Chondrocyte (in vitro differentiated cells): ENCODE data around the gene ZNF470. TPM values are rescaled to one million over a fixed set of nuclear protein-coding genes. Genes with fewer than 3 reads are reported as not detected.

Experiments used
- DNase-seq: peaks from one replicate; pipeline ENCODE4 v3.0.0; 2021; ENCODE audit warnings: mixed read lengths, low spot score
- H3K27ac Mint-ChIP-seq: one replicate; pipeline ENCODE4 v1.8.0; 2021; ENCODE audit warnings: mild to moderate bottlenecking, moderate library complexity, mixed read lengths; ENCODE audit not compliant: unreplicated experiment
- H3K27me3 Mint-ChIP-seq: 2 replicates; pipeline ENCODE4 v1.8.0; 2021; ENCODE audit warnings: low read depth, mixed read lengths
- H3K36me3 Mint-ChIP-seq: 2 replicates; pipeline ENCODE4 v1.8.0; 2021; ENCODE audit warnings: low read depth, mixed read lengths
- H3K4me1 Mint-ChIP-seq: 2 replicates; pipeline ENCODE4 v1.8.0; 2021; ENCODE audit warnings: low read depth, mild to moderate bottlenecking, mixed read lengths
- H3K4me3 Mint-ChIP-seq: one replicate; pipeline ENCODE4 v1.8.0; 2021; ENCODE audit warnings: mild to moderate bottlenecking, moderate library complexity, mixed read lengths; ENCODE audit not compliant: unreplicated experiment
- H3K9me3 Mint-ChIP-seq: 2 replicates; pipeline ENCODE4 v1.8.0; 2021; ENCODE audit warnings: low read depth, mixed read lengths
- total RNA-seq: library from RNA; stranded (reverse); gene quantifications from 3 replicates; pipeline ENCODE4 v1.2.1, GENCODE V29; 2021
- TF ChIP-seq, protein P1 (sequence below): fragments of 200-600 bp; sonication (generic); IDR thresholded peaks from 2 replicates; pipeline ENCODE4 v1.5.0; 2021; ENCODE audit warnings: antibody characterized with exemption, mild to moderate bottlenecking, moderate library complexity

ZNF470 gene
- total RNA-seq, 1 donor from 2014 or later: 4.2 TPM

DNA sequence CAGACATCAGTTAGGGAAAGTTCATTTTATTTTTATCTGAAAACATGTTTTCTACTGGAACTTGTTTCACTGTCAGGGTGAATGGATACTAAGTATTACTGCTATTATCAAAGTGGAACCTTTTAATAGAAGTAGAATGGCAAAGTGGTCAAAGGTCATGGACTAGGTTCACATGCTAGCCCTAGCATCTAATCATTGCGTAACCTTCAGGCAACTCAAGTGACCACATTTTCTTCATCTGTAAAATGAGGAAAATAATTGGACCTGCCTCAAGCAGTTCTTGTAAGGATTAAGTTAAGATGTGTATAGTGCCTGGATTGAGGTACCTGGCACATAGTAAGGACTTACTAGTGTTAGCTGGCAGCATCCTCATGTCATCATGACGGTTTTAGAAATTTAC is 23.5 kb upstream of the ZNF470 start:
- DNase-seq: no peak
- H3K36me3 Mint-ChIP-seq: peaks cover 61% of the 10 kb centered on the region
- no peak overlapping the region for H3K4me3 Mint-ChIP-seq
- H3K27ac Mint-ChIP-seq: no peak overlapping the region
- peaks cover 62% of the 10 kb centered on the region for H3K9me3 Mint-ChIP-seq
- peaks cover 7% of the 10 kb centered on the region for H3K4me1 Mint-ChIP-seq
- no peaks in the 10 kb centered on the region for H3K27me3 Mint-ChIP-seq
- TF ChIP-seq, protein P1, sequence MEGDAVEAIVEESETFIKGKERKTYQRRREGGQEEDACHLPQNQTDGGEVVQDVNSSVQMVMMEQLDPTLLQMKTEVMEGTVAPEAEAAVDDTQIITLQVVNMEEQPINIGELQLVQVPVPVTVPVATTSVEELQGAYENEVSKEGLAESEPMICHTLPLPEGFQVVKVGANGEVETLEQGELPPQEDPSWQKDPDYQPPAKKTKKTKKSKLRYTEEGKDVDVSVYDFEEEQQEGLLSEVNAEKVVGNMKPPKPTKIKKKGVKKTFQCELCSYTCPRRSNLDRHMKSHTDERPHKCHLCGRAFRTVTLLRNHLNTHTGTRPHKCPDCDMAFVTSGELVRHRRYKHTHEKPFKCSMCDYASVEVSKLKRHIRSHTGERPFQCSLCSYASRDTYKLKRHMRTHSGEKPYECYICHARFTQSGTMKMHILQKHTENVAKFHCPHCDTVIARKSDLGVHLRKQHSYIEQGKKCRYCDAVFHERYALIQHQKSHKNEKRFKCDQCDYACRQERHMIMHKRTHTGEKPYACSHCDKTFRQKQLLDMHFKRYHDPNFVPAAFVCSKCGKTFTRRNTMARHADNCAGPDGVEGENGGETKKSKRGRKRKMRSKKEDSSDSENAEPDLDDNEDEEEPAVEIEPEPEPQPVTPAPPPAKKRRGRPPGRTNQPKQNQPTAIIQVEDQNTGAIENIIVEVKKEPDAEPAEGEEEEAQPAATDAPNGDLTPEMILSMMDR: no peak

DNA sequence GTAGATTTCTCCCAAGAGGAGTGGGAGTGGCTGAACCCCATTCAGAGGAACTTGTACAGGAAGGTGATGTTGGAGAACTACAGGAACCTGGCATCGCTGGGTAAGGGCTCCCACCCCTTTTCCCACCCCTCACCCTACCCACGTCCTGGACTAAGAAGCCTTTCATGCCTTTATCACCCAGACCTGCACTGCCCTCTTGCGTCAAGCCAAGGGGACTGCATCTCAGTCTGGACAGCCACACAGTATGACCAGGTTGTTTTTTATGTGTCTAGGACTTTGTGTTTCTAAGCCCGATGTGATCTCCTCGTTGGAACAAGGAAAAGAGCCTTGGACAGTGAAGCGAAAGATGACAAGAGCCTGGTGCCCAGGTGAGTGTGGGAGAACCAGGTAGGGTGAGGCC is 19.7 kb upstream of the ZNF470 start:
- H3K4me1 Mint-ChIP-seq: no peaks in the 10 kb centered on the region
- H3K9me3 Mint-ChIP-seq: peaks cover 63% of the 10 kb centered on the region
- no peaks in the 10 kb centered on the region for H3K27me3 Mint-ChIP-seq
- no peak overlapping the region for H3K27ac Mint-ChIP-seq
- no peak for DNase-seq
- TF ChIP-seq, protein P1: no peak
- no peak overlapping the region for H3K4me3 Mint-ChIP-seq
- H3K36me3 Mint-ChIP-seq: peaks cover 68% of the 10 kb centered on the region

DNA sequence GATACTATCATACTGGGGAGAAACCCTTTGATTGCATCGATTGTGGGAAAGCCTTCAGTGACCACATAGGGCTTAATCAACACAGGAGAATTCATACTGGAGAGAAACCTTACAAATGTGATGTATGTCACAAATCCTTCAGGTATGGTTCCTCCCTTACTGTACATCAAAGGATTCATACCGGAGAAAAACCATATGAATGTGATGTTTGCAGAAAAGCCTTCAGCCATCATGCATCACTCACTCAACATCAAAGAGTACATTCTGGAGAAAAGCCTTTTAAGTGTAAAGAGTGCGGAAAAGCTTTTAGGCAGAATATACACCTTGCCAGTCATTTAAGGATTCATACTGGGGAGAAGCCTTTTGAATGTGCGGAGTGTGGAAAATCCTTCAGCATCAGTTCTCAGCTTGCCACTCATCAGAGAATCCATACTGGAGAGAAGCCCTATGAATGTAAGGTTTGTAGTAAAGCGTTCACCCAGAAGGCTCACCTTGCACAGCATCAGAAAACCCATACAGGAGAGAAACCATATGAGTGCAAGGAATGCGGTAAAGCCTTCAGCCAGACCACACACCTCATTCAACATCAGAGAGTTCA is 12.9 kb upstream of the ZNF470 start:
- Mint-ChIP-seq H3K36me3 (peaks cover 66% of the 10 kb centered on the region), H3K4me1 (no peaks in the 10 kb centered on the region), H3K27me3 (no peaks in the 10 kb centered on the region), H3K9me3 (peaks cover 69% of the 10 kb centered on the region), H3K4me3 (no peak overlapping the region), H3K27ac (no peak overlapping the region)
- DNase-seq: no peak
- TF ChIP-seq, protein P1: no peak

DNA sequence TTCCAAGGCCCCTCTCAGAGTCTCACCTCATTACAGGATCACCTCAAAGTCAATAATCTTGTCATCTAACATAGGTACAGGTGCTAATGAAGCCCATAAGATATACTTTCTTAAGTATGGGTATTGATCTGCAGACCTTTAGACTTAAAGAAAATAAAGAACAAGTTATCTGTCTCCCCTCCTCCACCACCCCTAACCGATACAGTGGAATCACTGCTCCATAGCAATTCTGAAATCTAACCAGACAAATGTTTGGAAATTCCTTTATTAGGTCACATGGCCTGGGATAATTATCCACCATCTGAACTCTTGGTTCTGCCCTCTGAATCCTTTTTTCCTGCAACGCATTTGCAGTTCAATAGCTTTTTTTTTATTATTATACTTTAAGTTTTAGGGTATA is 4.5 kb upstream of the ZNF470 start:
- Mint-ChIP-seq H3K4me1 (peaks cover 11% of the 10 kb centered on the region), H3K27ac (no peak overlapping the region), H3K4me3 (no peak overlapping the region), H3K27me3 (no peaks in the 10 kb centered on the region), H3K36me3 (peaks cover 44% of the 10 kb centered on the region), H3K9me3 (peaks cover 82% of the 10 kb centered on the region)
- no peak for DNase-seq
- TF ChIP-seq, protein P1: no peak

DNA sequence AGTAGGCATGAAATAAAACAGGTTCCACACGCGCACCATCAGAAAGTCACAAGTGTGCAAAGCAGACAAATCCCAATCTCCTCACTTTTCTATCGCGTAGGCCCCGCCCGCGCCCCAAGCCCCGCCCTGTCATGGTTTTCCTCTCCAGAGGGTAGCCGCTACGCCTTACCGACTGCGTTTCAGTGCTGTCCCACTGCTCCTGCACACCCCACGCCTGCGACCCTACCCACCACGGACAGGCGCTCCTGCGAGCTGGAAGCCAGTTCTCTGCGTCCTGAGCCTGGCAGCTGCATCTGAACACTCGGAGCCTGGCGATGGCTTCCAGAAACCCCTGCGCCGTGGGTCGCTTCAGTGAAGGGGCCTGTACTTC is 379 bp upstream of the ZNF470 start:
- TF ChIP-seq, protein P1: peak; percentile 13
- H3K27me3 Mint-ChIP-seq: no peaks in the 10 kb centered on the region
- no peak for DNase-seq
- peak overlapping the region; percentile 99 for H3K4me3 Mint-ChIP-seq
- peaks cover 14% of the 10 kb centered on the region for H3K4me1 Mint-ChIP-seq
- H3K36me3 Mint-ChIP-seq: peaks cover 57% of the 10 kb centered on the region
- H3K9me3 Mint-ChIP-seq: peaks cover 76% of the 10 kb centered on the region
- H3K27ac Mint-ChIP-seq: peak overlapping the region; percentile 86
